Measurements from ENCODE around the gene SLC39A11. TPM values are rescaled to one million over a fixed set of nuclear protein-coding genes. Genes with fewer than 3 reads are reported as not detected.

Gene SLC39A11
- total and polyA plus RNA-seq, 2 of the 13 experiments (the other 11 are each of a cell fraction or from before 2014, with no cell fraction given): 17.2 to 31.5 TPM

DNA sequence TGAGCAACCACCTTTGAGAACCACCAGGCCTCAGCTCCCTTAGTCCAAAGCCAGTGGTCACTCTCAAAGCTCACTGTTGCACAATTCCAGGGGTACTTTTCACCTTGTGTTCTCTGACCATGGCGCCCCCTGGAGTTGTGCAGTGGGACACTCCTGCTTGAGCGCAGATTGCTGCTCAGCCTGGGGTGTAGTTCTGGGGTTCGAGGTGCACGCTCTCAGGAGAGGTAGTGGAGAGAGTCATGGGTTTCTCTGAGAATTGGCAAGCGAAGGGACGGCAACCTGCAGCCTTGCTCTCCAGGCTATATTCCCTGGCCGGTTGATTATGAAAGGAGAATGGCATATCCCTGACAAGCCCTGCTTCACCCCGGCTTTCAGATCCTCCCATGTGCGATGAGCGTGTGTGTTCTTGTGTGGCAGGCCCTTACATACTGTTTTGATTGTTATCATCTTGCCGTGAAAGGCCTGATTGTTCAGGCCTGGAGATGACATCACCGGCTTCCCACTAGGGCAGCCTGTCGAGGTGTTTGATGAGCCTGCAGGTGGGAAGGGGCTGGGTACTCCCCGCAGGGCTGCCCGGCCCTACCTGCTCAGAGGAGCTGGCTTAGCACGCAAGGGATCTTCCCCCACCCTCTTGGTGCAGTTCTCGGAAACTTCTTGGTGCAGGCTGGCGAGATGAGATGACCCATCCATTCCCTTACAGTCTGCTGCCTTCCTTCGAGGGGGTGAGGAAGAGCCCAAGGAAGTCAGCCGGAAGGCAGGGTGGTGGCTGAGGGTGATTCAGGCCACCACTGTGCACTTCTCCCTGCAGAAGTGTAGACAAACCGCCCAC, 431.2 kb downstream of the SLC39A11 start (continued):
- TF ChIP-seq, protein P1, sequence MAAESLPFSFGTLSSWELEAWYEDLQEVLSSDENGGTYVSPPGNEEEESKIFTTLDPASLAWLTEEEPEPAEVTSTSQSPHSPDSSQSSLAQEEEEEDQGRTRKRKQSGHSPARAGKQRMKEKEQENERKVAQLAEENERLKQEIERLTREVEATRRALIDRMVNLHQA (CRISPR knock-in tag; IDR thresholded peaks at IDR 0.05): no peak
- TF ChIP-seq ZNF776 (CRISPR knock-in tag; IDR thresholded peaks at IDR 0.05) (no peak), ZNF232 (CRISPR knock-in tag; IDR thresholded peaks at IDR 0.05; ENCODE audit: borderline replicate concordance) (no peak; the same call in 1 of the 2 replicates), ZC3H4 (CRISPR knock-in tag; IDR thresholded peaks at IDR 0.05; ENCODE audit: borderline replicate concordance) (no peak), ZNF337 (CRISPR knock-in tag; IDR thresholded peaks at IDR 0.05; ENCODE audit: borderline replicate concordance, low read depth) (no peak), NCOA5 (CRISPR knock-in tag; IDR thresholded peaks at IDR 0.05) (no peak), ZSCAN25 (CRISPR knock-in tag; IDR thresholded peaks at IDR 0.05) (no peak), MED13 (CRISPR knock-in tag; IDR thresholded peaks at IDR 0.05) (no peak), ZSCAN20 (CRISPR knock-in tag; IDR thresholded peaks at IDR 0.05; ENCODE audit: borderline replicate concordance) (no peak), IRX3 (CRISPR knock-in tag; IDR thresholded peaks at IDR 0.05; ENCODE audit: borderline replicate concordance, low read depth) (no peak), ZSCAN21 (CRISPR knock-in tag; IDR thresholded peaks at IDR 0.05; ENCODE audit: borderline replicate concordance) (no peak), SRSF9 (IDR thresholded peaks at IDR 0.05; ENCODE audit: borderline replicate concordance, insufficient read depth, low read depth, low read length, poor library complexity, severe bottlenecking) (no peak), RFX1 (IDR thresholded peaks at IDR 0.05) (no peak), KDM1A (CRISPR knock-in tag; IDR thresholded peaks at IDR 0.05) (peak; percentile 48; the same call in 1 of the 2 replicates), SETDB1 (CRISPR knock-in tag; IDR thresholded peaks at IDR 0.05; ENCODE audit: borderline replicate concordance) (no peak), ZKSCAN5 (CRISPR knock-in tag; IDR thresholded peaks at IDR 0.05) (0 out of 2 replicates have a peak, but pooled peaks have one; percentile 34), ETV5 (CRISPR knock-in tag; IDR thresholded peaks at IDR 0.05; ENCODE audit: borderline replicate concordance) (peak; percentile 35; the same call in 1 of the 2 replicates), ZNF75D (CRISPR knock-in tag; IDR thresholded peaks at IDR 0.05; ENCODE audit: borderline replicate concordance) (no peak), HNRNPH1 (optimal IDR thresholded peaks at IDR 0.05; ENCODE audit: low read depth, low read length) (no peak), SAFB2 (CRISPR knock-in tag; IDR thresholded peaks at IDR 0.05; ENCODE audit: borderline replicate concordance, low read depth) (peak; percentile 39; the same call in 1 of the 2 replicates), STAT5B (CRISPR knock-in tag; IDR thresholded peaks at IDR 0.05) (no peak), SYNCRIP (IDR thresholded peaks at IDR 0.05; ENCODE audit: insufficient read depth, low read depth, low read length) (no peak), ZNF329 (CRISPR knock-in tag; IDR thresholded peaks at IDR 0.05; ENCODE audit: low read depth) (no peak)
- TF ChIP-seq, protein P2, sequence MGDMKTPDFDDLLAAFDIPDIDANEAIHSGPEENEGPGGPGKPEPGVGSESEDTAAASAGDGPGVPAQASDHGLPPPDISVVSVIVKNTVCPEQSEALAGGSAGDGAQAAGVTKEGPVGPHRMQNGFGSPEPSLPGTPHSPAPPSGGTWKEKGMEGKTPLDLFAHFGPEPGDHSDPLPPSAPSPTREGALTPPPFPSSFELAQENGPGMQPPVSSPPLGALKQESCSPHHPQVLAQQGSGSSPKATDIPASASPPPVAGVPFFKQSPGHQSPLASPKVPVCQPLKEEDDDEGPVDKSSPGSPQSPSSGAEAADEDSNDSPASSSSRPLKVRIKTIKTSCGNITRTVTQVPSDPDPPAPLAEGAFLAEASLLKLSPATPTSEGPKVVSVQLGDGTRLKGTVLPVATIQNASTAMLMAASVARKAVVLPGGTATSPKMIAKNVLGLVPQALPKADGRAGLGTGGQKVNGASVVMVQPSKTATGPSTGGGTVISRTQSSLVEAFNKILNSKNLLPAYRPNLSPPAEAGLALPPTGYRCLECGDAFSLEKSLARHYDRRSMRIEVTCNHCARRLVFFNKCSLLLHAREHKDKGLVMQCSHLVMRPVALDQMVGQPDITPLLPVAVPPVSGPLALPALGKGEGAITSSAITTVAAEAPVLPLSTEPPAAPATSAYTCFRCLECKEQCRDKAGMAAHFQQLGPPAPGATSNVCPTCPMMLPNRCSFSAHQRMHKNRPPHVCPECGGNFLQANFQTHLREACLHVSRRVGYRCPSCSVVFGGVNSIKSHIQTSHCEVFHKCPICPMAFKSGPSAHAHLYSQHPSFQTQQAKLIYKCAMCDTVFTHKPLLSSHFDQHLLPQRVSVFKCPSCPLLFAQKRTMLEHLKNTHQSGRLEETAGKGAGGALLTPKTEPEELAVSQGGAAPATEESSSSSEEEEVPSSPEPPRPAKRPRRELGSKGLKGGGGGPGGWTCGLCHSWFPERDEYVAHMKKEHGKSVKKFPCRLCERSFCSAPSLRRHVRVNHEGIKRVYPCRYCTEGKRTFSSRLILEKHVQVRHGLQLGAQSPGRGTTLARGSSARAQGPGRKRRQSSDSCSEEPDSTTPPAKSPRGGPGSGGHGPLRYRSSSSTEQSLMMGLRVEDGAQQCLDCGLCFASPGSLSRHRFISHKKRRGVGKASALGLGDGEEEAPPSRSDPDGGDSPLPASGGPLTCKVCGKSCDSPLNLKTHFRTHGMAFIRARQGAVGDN (CRISPR knock-in tag; IDR thresholded peaks at IDR 0.05): peak; percentile 92
- TF ChIP-seq, protein P3, sequence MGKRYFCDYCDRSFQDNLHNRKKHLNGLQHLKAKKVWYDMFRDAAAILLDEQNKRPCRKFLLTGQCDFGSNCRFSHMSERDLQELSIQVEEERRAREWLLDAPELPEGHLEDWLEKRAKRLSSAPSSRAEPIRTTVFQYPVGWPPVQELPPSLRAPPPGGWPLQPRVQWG (CRISPR knock-in tag; IDR thresholded peaks at IDR 0.05; ENCODE audit: borderline replicate concordance, low read depth): no peak

Measured in HepG2 (cell line).